ENCODE data around the gene CD1B.

GRCh38 chr1:158353303-158354075 lies 22.2 kb upstream of the CD1B start, which contains the start of gene CD1E:
- TF ChIP-seq CTCF (IDR thresholded peaks at IDR 0.05; ENCODE audit: poor library complexity, severe bottlenecking) (no peak), SMC3 (conservative IDR thresholded peaks at IDR 0.05; ENCODE audit: poor library complexity) (no peak), POLR2AphosphoS5 (IDR thresholded peaks at IDR 0.05) (no peak), RAD21 (conservative IDR thresholded peaks at IDR 0.05) (no peak)
